Stimulated activated CD4-positive, alpha-beta T cell treated with anti-CD3 and anti-CD28 coated beads, TNF-alpha, amount 100 ng/mL, for 24 hours (primary cell): ENCODE results near the gene DENND1A.
"Not testable (repeated sequence)": the region's sequence is repeated elsewhere in the genome, so short reads cannot be mapped to it uniquely, and the experiment has no call there.

Experiments
- DNase-seq, 3 experiments: peaks; one replicate each; pipeline ENCODE4 v3.0.0-alpha.2; 2020; ENCODE audit warnings: low read depth in 3 of 3

Gene DENND1A

GRCh38 chr9:123771690-123772089 is 158.2 kb downstream of the DENND1A start:
- DNase-seq = no peak

DNA sequence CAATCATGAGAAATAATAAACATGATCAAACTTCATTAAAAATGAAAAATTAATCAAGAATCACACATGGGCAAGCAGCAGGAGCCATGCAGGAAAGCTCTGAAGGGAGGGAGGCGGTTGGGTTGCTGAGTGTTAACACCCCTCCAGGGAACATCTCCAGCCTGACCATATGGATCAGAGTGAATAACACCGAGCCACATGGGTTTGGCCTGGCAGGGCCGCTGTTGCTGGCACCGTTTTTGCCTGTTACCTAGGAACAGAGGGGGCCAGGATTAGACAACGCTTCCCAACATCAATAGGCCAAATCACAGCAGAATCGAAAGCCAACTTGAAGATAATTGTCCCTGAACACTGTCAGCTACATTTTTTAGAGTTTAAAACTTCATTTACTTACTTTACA is 160.2 kb downstream of the DENND1A start:
- no peak for DNase-seq

DNA sequence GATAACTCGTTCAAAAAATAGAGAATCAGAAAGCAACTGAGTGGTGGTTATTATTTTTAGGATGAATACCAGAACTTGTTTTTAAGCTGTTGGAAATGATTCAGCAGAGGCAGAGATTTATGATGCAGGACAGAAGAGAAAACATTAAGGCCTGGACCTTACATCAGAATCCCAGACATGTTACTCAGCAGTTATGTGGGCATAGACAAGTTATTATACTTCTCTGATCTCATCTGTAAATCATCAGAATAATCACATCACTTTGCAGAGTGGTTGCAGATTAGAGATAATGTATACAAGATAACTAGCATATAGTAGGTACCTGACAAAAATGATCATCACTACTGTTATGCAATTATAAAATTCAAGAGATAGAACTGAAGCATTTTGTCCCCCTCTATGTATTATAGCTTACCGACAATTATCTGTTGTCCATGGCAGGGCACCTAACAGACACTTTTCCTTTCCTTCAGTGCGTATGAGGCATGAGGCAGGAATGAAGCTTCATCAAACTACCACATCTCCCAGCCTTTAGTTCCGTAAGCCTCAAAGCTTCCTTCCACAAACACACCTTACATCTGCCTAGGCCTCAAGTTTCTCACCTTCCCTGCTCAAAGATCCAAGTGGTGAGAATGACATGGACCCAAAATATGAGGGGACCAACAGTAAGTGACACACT is 165.9 kb downstream of the DENND1A start:
- DNase-seq = no peak

DNA sequence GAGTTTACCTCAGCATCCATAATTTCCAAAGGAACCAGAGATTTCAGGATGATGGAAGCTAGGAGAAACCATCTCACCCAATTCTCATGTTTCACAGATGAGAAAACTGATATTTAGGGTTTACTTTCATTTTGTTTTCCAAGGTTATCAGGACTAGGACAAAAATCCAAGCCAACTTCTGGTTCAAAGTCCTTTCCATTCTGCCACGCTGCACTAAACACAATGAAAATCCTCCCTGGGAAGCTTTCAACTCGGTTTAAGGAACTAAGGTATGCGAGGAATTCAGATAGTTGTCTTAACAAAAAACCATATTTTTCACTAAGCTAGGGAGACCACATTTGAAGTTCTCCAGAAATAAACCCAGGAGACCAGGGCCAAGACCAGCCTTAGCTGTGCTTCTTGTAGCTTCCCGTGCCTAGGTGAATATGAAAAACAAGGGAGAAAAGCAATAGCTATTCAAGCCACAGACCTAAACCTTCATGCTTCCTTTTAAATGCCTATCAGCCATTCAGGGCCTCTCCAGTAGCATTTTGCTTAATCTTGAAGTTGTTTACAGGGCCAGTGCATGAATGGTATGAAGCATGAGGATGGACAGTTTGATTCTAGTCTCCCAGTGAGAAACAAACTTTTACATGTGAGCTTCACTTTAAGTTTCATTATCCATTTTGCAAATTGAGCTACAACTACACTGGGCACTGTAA is 167.9 kb downstream of the DENND1A start:
- no peak for DNase-seq

- DNase-seq = no peak
Measured at GRCh38 chr9:123757960-123758359, 172.0 kb downstream of the DENND1A start.

GRCh38 chr9:123757547-123757946 is 172.4 kb downstream of the DENND1A start:
- no peak for DNase-seq

- DNase-seq = no peak
Measured at GRCh38 chr9:123756484-123757106, 173.3 kb downstream of the DENND1A start.

DNA sequence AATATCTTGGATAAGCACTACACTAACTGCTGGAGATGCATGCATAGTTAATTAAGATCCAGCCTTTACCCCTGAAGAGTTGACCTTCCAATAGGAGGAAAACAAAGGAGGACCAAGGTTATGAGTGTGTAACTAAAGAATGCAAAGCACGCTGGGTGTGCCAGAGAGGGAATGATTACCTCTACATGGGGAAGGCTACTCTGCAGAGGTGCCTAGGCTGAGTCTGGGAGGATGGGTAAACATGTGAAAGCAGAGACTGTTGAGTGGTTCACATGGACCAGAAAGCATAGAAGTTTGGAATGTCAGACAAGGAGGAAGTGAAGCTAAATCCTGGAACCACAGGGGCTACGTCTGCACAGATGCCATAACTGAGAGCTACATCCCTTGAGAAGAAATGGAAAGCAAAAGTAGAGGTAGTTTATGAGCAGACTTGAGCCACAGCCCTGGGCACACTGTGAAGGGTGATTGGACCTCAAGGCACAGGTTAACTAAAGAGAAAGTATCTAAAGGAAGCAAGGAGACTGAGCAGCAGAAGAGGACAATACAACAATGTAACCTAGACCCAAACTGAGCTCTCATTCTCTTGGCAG is 176.2 kb downstream of the DENND1A start:
- no peak for DNase-seq

DNA sequence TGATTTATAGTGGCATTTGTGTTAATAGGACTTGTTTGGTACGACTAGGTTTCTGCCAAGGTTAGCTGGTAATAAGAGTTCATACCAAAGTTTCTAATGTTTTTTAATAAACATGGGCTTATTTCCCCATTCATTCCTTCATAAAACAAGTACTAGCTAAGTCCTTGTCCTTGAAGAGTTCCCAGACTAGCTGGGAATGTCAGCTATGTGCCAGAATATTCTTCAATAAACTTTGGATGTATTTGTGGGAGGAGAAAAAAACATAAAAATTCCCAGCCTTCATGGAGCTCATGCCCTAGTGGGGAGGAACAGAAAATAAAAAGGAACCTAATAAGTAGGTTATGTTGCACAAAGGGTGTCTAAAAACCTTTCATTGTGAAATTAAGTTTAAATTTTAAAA is 176.9 kb downstream of the DENND1A start:
- DNase-seq = no peak

- DNase-seq = no peak
Measured at GRCh38 chr9:123749580-123750202, 180.2 kb downstream of the DENND1A start.

- no peak for DNase-seq
Measured at GRCh38 chr9:123746765-123747164, 183.2 kb downstream of the DENND1A start.

DNA sequence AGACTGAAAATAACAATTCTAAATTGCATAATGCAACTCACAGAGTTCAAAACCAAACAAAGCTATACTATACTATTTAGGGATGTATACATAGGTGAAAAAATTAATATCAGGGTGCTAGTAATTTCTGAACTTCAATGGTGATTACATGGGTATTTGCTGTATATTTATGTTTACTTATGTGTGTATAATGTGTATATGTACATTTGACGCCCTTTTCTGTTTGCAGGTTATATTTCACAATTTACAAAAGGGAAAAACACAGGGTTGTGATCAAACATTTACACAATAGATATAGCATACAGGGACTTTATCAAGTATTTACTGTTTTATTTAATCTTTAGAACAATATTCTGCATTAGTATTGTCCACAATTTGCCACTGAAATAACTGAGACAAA is 184.0 kb downstream of the DENND1A start:
- no peak for DNase-seq

DNA sequence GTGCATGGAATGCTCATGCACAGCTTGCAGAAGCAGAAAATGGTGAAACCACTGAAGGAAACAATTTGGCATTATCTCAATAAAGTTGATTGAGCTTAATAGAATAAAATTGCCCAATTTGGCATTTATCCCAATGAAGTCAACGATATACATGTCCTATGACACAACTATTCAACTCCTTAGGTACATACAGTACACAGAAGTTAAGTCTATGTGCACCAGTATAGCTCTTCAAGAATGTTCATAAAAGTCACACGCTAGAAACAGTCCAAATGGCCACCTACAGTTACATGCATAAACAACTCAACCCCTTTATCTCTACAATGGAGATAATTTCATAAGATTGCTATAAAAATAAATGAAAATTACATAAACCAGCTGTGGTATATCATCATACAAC is 184.5 kb downstream of the DENND1A start:
- no peak for DNase-seq

- no peak for DNase-seq
Measured at GRCh38 chr9:123743737-123744136, 186.2 kb downstream of the DENND1A start.

DNA sequence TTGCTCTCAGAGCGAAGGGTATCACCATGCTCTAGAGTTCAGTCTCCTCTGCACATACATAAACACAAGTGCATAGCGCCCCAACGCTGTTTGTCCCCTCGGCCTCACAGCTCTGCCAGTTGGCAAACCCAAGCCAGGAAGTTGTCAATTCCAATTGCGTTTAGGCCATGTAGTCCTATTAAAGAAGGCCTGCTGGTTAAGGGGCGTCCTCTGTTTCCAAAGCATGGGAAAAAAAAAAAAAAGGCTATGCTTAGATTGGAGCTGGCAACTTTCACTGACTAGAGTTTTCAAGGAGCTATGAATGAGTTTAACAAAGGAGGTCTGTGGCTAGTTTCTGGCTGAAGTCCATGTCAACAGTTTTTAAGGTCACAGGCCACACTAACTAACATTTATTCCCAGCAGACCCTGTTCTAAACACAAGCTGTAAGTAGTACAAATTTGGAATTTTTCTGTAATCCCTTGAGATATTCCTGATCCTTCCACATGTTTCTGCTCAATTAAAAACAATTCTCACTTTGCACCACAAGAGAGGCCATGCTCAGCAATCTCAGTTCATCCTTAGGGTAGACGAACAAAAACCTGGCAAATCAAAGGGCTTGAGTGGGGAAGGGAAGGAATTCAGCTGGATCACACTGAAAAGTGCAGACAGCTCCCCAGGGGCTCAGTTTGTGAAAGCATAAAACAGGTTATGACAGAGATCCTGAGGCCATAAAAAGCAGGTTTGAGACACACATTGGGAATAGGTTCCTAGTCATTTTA is 187.7 kb downstream of the DENND1A start:
- DNase-seq = no peak

GRCh38 chr9:123741214-123741613 is 188.7 kb downstream of the DENND1A start:
- DNase-seq = no peak

DNA sequence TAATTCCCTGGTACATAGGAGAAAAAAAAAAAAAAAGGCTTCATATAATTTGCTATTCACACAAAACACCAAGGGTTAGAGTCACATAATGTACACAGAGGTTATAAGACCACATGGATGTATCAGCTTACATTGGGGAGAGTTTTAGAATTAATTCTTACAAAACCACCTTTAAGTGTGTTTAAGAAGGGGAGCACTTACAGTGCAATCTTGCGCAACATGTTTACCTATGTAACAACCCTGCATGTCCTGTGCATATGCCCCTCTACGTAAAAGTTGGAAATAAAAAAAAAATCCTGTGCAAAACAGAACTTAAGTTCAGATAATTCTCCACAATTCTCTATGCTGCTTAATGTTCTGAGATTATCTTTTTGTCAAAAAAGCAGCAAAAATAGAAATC is 190.0 kb downstream of the DENND1A start:
- DNase-seq = no peak

DNA sequence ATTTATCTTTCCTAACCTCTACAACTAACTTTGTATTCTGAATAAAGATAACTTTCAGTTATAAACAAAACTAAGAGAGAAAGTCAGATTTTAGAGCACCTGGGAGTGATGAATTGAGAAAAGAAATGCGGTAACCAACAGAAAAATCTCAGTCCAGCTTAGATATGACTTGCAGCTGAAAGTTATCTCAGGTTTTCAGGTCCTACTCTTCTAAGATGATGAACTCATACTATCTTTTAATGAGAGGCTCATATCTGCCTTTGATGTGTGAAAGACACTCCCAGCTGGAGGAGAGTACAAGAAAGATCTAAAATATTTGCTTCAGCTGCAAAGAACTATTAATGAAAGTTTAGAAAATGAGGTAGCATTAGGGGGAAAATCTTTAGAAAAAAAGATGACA is 190.5 kb downstream of the DENND1A start:
- DNase-seq = no peak

DNA sequence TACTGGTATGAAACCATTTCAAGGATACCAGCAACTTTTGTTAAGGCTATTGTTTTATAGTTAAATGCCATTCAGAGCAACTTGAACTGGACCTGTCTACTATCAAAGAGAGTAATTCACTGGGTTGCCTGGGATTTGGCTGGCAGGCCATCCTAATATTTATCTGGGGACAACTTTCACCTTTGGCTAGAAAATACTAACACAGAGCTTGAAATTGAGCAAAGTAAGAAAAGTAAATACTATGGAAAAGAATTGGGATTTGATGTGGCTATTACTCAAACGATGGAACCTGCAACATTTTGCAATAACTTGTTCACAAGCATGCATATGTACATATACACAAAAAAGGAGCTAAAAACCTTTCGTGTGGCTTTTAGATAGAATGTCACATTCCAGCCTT is 191.3 kb downstream of the DENND1A start:
- DNase-seq = no peak

GRCh38 chr9:123735376-123735775 is 194.6 kb downstream of the DENND1A start:
- DNase-seq = no peak

GRCh38 chr9:123728571-123728970 is 201.4 kb downstream of the DENND1A start:
- not testable (repeated sequence) for DNase-seq

GRCh38 chr9:123727332-123727731 is 202.6 kb downstream of the DENND1A start:
- no peak for DNase-seq
